H9 (cell line): ENCODE results near the gene LINGO4. TPM values are rescaled to one million over a fixed set of nuclear protein-coding genes. Genes with fewer than 3 reads are reported as not detected.
A peak's percentile ranks its signal among the peaks of the same experiment; 100 is the strongest.

Source experiments
- DNase-seq: peaks from one replicate; pipeline ENCODE4 v3.0.0-alpha.2; 2017
- H2AFZ ChIP-seq: one replicate; pipeline ENCODE4 v1.6.1; 2013; ENCODE audit warnings: mild to moderate bottlenecking, low read length, control low read depth, moderate library complexity
- H2AK5ac ChIP-seq: 2 replicates; pipeline ENCODE4 v1.6.1; 2013; ENCODE audit warnings: low read length, control low read depth, mixed read lengths; ENCODE audit not compliant: insufficient read length
- H2BK120ac ChIP-seq: one replicate; pipeline ENCODE4 v1.6.1; 2013; ENCODE audit warnings: low read depth, mild to moderate bottlenecking, low read length, control low read depth, inconsistent platforms; ENCODE audit not compliant: poor library complexity, severe bottlenecking
- H2BK12ac ChIP-seq: 2 replicates; pipeline ENCODE4 v1.6.1; 2013; ENCODE audit warnings: low read length, control low read depth, mixed read lengths, low read depth; ENCODE audit not compliant: insufficient read length
- H2BK15ac ChIP-seq: 2 replicates; pipeline ENCODE4 v1.6.1; 2013; ENCODE audit warnings: low read depth, low read length, control low read depth
- H2BK20ac ChIP-seq: one replicate; pipeline ENCODE4 v1.6.1; 2013; ENCODE audit warnings: low read depth, mild to moderate bottlenecking, low read length, control low read depth, inconsistent platforms; ENCODE audit not compliant: poor library complexity, severe bottlenecking
- H2BK5ac ChIP-seq: 2 replicates; pipeline ENCODE4 v1.6.1; 2013; ENCODE audit warnings: low read length, control low read depth, mixed read lengths; ENCODE audit not compliant: insufficient read length
- H3K14ac ChIP-seq: 2 replicates; pipeline ENCODE4 v1.6.1; 2013; ENCODE audit warnings: low read length, control low read depth; ENCODE audit not compliant: insufficient read depth
- H3K18ac ChIP-seq: 2 replicates; pipeline ENCODE4 v1.6.1; 2013; ENCODE audit warnings: low read depth, mild to moderate bottlenecking, mixed read lengths, low read length, control low read depth; ENCODE audit not compliant: insufficient read length
- H3K23ac ChIP-seq: 2 replicates; pipeline ENCODE4 v1.6.1; 2013; ENCODE audit warnings: low read length, control low read depth, mixed read lengths, low read depth; ENCODE audit not compliant: insufficient read length
- H3K23me2 ChIP-seq: 2 replicates; pipeline ENCODE4 v1.6.1; 2013; ENCODE audit warnings: low read depth, mild to moderate bottlenecking, mixed read lengths, low read length, control low read depth; ENCODE audit not compliant: insufficient read length, poor library complexity, severe bottlenecking
- H3K27ac ChIP-seq: 2 replicates; pipeline ENCODE4 v1.5.1; 2013; ENCODE audit warnings: low read length, control low read depth, mixed read lengths, low read depth; ENCODE audit not compliant: insufficient read length
- H3K27me3 ChIP-seq: 2 replicates; pipeline ENCODE4 v1.6.1; 2013; ENCODE audit warnings: low read length, control low read depth, inconsistent platforms; ENCODE audit not compliant: insufficient read depth
- H3K4ac ChIP-seq: 2 replicates; pipeline ENCODE4 v1.6.1; 2013; ENCODE audit warnings: low read depth, mild to moderate bottlenecking, control low read depth, inconsistent platforms, low read length, moderate library complexity
- H3K4me1 ChIP-seq: 2 replicates; pipeline ENCODE4 v1.6.1; 2013; ENCODE audit warnings: low read length, control low read depth, inconsistent platforms; ENCODE audit not compliant: insufficient read depth
- H3K4me2 ChIP-seq: 2 replicates; pipeline ENCODE4 v1.6.1; 2013; ENCODE audit warnings: low read length, control low read depth, mixed read lengths; ENCODE audit not compliant: insufficient read length, insufficient read depth
- H3K56ac ChIP-seq: 2 replicates; pipeline ENCODE4 v1.6.1; 2013; ENCODE audit warnings: low read depth, mild to moderate bottlenecking, mixed read lengths, low read length, control low read depth; ENCODE audit not compliant: insufficient read length
- H3K79me1 ChIP-seq: 2 replicates; pipeline ENCODE4 v1.6.1; 2013; ENCODE audit warnings: low read depth, mild to moderate bottlenecking, moderate library complexity, low read length, control low read depth, inconsistent platforms; ENCODE audit not compliant: insufficient read depth, poor library complexity, severe bottlenecking
- H3K79me2 ChIP-seq: 2 replicates; pipeline ENCODE4 v1.6.1; 2013; ENCODE audit warnings: low read length, control low read depth, inconsistent platforms; ENCODE audit not compliant: insufficient read depth
- H3K9ac ChIP-seq: 2 replicates; pipeline ENCODE4 v1.6.1; 2013; ENCODE audit warnings: low read length, control low read depth, mixed read lengths; ENCODE audit not compliant: insufficient read length; ENCODE audit errors: extremely low read depth
- H3K9me3 ChIP-seq: one replicate; pipeline ENCODE4 v1.6.1; 2013; ENCODE audit warnings: low read depth, low read length, inconsistent platforms; ENCODE audit not compliant: control insufficient read depth
- H3T11ph ChIP-seq: one replicate; pipeline ENCODE4 v1.6.1; 2013; ENCODE audit warnings: mild to moderate bottlenecking, low read length, control low read depth, inconsistent platforms
- H4K20me1 ChIP-seq: one replicate; pipeline ENCODE4 v1.6.1; 2013; ENCODE audit not compliant: control insufficient read depth, insufficient read length, insufficient read depth
- H4K5ac ChIP-seq: 2 replicates; pipeline ENCODE4 v1.6.1; 2013; ENCODE audit warnings: low read depth, mild to moderate bottlenecking, mixed read lengths, low read length, control low read depth; ENCODE audit not compliant: insufficient read length
- H4K8ac ChIP-seq: replicated peaks from 2 replicates; pipeline ENCODE4 v1.6.1; 2013; ENCODE audit warnings: low read length, control low read depth, mixed read lengths, low read depth; ENCODE audit not compliant: insufficient read length
- H4K91ac ChIP-seq: 2 replicates; pipeline ENCODE4 v1.6.1; 2013; ENCODE audit warnings: low read depth, mild to moderate bottlenecking, moderate library complexity, mixed read lengths, low read length, control low read depth; ENCODE audit not compliant: insufficient read length
- H3K27ac Mint-ChIP-seq, 3 experiments: 2 replicates in 2 of 3; 3 replicates in 1 of 3; pipeline ENCODE4 v1.8.0; 2020 to 2021; ENCODE audit warnings: mixed read lengths in 3 of 3, mild to moderate bottlenecking in 1 of 3, moderate library complexity in 1 of 3
- H3K27me3 Mint-ChIP-seq: 2 replicates; pipeline ENCODE4 v1.8.0; 2021; ENCODE audit warnings: low read depth, mild to moderate bottlenecking, moderate library complexity, mixed read lengths
- H3K36me3 Mint-ChIP-seq, 3 experiments: 2 replicates in 2 of 3; 3 replicates in 1 of 3; pipeline ENCODE4 v1.8.0; 2020 to 2021; ENCODE audit warnings: low read depth in 3 of 3, mixed read lengths in 3 of 3; ENCODE audit not compliant: insufficient read depth in 1 of 3
- H3K4me1 Mint-ChIP-seq, 2 experiments: 2 replicates each; pipeline ENCODE4 v1.8.0; 2020; ENCODE audit warnings: mixed read lengths in 2 of 2
- H3K4me3 Mint-ChIP-seq, 2 experiments: 2 replicates in 1 of 2; 3 replicates in 1 of 2; pipeline ENCODE4 v1.8.0; 2020 to 2021; ENCODE audit warnings: mild to moderate bottlenecking in 2 of 2, mixed read lengths in 2 of 2, moderate library complexity in 1 of 2
- H3K9me3 Mint-ChIP-seq, 2 experiments: 2 replicates in 1 of 2; 3 replicates in 1 of 2; pipeline ENCODE4 v1.8.0; 2020; ENCODE audit warnings: mild to moderate bottlenecking in 2 of 2, mixed read lengths in 2 of 2, moderate library complexity in 1 of 2
- whole genome bisulfite sequencing: extraction: QIAGEN DNeasy Blood & Tissue Kit; methylation state at CpG from one replicate; pipeline ENCODE4 v1.1.7; 2013; ENCODE audit warnings: missing lambda C conversion rate, low lambda C conversion rate, mixed read lengths; ENCODE audit not compliant: insufficient read length; ENCODE audit errors: extremely low coverage; 5-methylcytosine and 5-hydroxymethylcytosine counted together
- total RNA-seq: library from RNA; stranded (reverse); gene quantifications from 2 replicates; pipeline ENCODE4 v1.2.1, GENCODE V29; 2021
- TF ChIP-seq, protein P1 (sequence below): fragments of 200-600 bp; sonication (generic); conservative IDR thresholded peaks from 3 replicates; pipeline ENCODE4 v1.8.0; 2021; ENCODE audit warnings: antibody characterized with exemption, mild to moderate bottlenecking

Gene LINGO4
- total RNA-seq, 1 experiment from 2014 or later: not detected

DNA sequence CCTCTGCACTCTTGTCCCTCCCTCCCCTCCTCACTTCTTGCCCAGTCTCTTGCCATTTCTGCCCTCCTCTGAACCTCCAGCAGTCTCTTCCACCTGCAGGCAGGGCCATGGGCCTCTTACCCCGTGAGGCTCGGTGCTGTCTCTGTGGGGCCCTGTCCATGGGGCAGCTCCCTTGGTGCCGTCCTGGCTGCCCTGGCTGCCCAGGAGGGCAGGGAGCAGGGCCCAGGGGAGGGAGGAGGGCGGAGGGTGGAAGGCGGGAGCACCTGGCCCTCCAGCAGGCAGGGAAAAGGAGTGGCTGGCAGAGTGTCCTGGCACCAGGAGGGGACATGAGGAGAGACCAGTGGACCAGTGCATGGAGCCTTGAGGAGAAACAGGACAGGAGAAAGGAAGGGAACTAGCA is 26.4 kb upstream of the LINGO4 start, which contains the start of gene RORC:
RORC (minus strand) TSS at position 198 of the 400 bp plus-strand sequence; CDS start at position 160, 38 bp downstream.
- H3K23ac ChIP-seq: no peak within 1 kb of the TSS
- no peaks in the 10 kb centered on the region for H3K23me2 ChIP-seq
- H3K9ac ChIP-seq: no peak within 1 kb of the TSS
- no peaks in the 10 kb centered on the region for H3K79me2 ChIP-seq
- no peak within 1 kb of the TSS for H3K4me2 ChIP-seq
- TF ChIP-seq, protein P1, sequence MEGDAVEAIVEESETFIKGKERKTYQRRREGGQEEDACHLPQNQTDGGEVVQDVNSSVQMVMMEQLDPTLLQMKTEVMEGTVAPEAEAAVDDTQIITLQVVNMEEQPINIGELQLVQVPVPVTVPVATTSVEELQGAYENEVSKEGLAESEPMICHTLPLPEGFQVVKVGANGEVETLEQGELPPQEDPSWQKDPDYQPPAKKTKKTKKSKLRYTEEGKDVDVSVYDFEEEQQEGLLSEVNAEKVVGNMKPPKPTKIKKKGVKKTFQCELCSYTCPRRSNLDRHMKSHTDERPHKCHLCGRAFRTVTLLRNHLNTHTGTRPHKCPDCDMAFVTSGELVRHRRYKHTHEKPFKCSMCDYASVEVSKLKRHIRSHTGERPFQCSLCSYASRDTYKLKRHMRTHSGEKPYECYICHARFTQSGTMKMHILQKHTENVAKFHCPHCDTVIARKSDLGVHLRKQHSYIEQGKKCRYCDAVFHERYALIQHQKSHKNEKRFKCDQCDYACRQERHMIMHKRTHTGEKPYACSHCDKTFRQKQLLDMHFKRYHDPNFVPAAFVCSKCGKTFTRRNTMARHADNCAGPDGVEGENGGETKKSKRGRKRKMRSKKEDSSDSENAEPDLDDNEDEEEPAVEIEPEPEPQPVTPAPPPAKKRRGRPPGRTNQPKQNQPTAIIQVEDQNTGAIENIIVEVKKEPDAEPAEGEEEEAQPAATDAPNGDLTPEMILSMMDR: no peak
- H4K5ac ChIP-seq: no peak within 1 kb of the TSS
- Mint-ChIP-seq H3K36me3 (no peaks in the 10 kb centered on the region), H3K4me3 (peak within 1 kb of the TSS in 1 of 2 experiments; percentile 23; a peak in 2 of 5 replicates), H3K9me3 (no peaks in the 10 kb centered on the region), H3K27ac (peak within 1 kb of the TSS in 2 of 3 experiments; percentile 7 to 40; a peak in 2 of 7 replicates), H3K4me1 (peaks cover 32 to 41% of the 10 kb centered on the region in 2 experiments), H3K27me3 (peaks cover 7% of the 10 kb centered on the region)
- H3T11ph ChIP-seq: no peak within 1 kb of the TSS
- DNase-seq: no peak
- H2BK20ac ChIP-seq: no peak within 1 kb of the TSS
- H3K27ac ChIP-seq: no peak within 1 kb of the TSS
- H3K18ac ChIP-seq: peak within 1 kb of the TSS; percentile 40
- no peak within 1 kb of the TSS for H2BK5ac ChIP-seq
- H3K4me1 ChIP-seq: peaks cover 14% of the 10 kb centered on the region; the same call in 1 of the 2 replicates
- no peaks in the 10 kb centered on the region for H4K20me1 ChIP-seq
- no CpG with 5 or more reads among the region's 5 CpGs for WGBS
- H3K79me1 ChIP-seq: no peaks in the 10 kb centered on the region
- no peak within 1 kb of the TSS for H4K91ac ChIP-seq
- H2BK120ac ChIP-seq: no peak within 1 kb of the TSS
- H2BK12ac ChIP-seq: no peak within 1 kb of the TSS
- H2BK15ac ChIP-seq: no peak within 1 kb of the TSS
- H3K9me3 ChIP-seq: no peaks in the 10 kb centered on the region
- H3K4ac ChIP-seq: no peak within 1 kb of the TSS; the same call in 1 of the 2 replicates
- no peak within 1 kb of the TSS for H4K8ac ChIP-seq
- H2AK5ac ChIP-seq: no peak within 1 kb of the TSS
- H2AFZ ChIP-seq: no peak within 1 kb of the TSS
- no peaks in the 10 kb centered on the region for H3K27me3 ChIP-seq
- no peak within 1 kb of the TSS for H3K56ac ChIP-seq
- no peak within 1 kb of the TSS; the same call in 1 of the 2 replicates for H3K14ac ChIP-seq
